K562 (cell line): ENCODE data around the gene ITGAE. TPM values are rescaled to one million over a fixed set of nuclear protein-coding genes. Genes with fewer than 3 reads are reported as not detected.

ENCODE experiments used
- EP400 ChIP-seq: fragments of 450-650 bp; IDR thresholded peaks from 2 replicates; pipeline ENCODE4 v1.6.1; 2017; ENCODE audit warnings: antibody characterized with exemption, mild to moderate bottlenecking, moderate library complexity
- HNRNPK ChIP-seq: fragments of 200-400 bp; formaldehyde crosslinking; IDR thresholded peaks from one replicate; pipeline ENCODE4 v1.6.1; 2018; ENCODE audit warnings: mild to moderate bottlenecking, low read depth, low read length; ENCODE audit not compliant: poor library complexity, severe bottlenecking
- KDM5B ChIP-seq: fragments of 200-600 bp; sonication (generic); IDR thresholded peaks from 2 replicates; pipeline ENCODE4 v1.6.1; 2012; ENCODE audit warnings: low read depth, mild to moderate bottlenecking, moderate library complexity, low read length, control low read depth, inconsistent platforms; ENCODE audit not compliant: insufficient replicate concordance
- TAL1 ChIP-seq: fragments of 450-650 bp; IDR thresholded peaks from 2 replicates; pipeline ENCODE4 v1.6.1; 2016; ENCODE audit warnings: mild to moderate bottlenecking
- TCFL5 ChIP-seq: fragments of 250-450 bp; sonication (Bioruptor Pico); conservative IDR thresholded peaks from 2 replicates; pipeline ENCODE4 v1.6.1; 2021; ENCODE audit warnings: mild to moderate bottlenecking, moderate library complexity, matching md5 sums
- ZBTB11 ChIP-seq, 3 experiments: fragments of 200-800 bp in 1 of 3; fragments of 250-450 bp in 1 of 3; fragments of 450-650 bp in 1 of 3; sonication (Bioruptor Pico) in 1 of 3; sonication (Bioruptor generic) in 1 of 3; formaldehyde crosslinking in 1 of 3; IDR thresholded peaks; 2 replicates each; pipeline versions ENCODE4 v1.6.1 to v1.8.0; 2016 to 2022; ENCODE audit warnings: mild to moderate bottlenecking in 2 of 3, missing genetic modification characterization in 2 of 3, missing compliant biosample characterization in 1 of 3, moderate library complexity in 1 of 3
- ZNF589 ChIP-seq: fragments of 200-800 bp; sonication (Bioruptor generic); IDR thresholded peaks from 2 replicates; pipeline ENCODE4 v1.6.1; 2016; ENCODE audit warnings: low read depth, missing genetic modification characterization, missing compliant biosample characterization
- polyA plus RNA-seq, 8 experiments: library from polyadenylated mRNA; depleted of rRNA in 4 of 8; stranded (reverse) in 5 of 8; unstranded in 3 of 8; fragments of >200 nt; fragmentation: Nextera tagmentation in 2 of 8; fragmentation: Illumina TruSeq in 1 of 8; extraction: Ambion mirVana in 2 of 8; extraction: Trizol in 1 of 8; gene quantifications; 2 replicates each; pipeline versions ENCODE4 v1.2.1 to v1.2.3, GENCODE V29; 2011 to 2014; ENCODE audit warnings: inconsistent platforms in 1 of 8, missing spikeins in 1 of 8
- total RNA-seq, 7 experiments: library from RNA; depleted of rRNA in 6 of 7; stranded (reverse); fragments of >200 nt in 6 of 7; fragmentation: Illumina TruSeq in 2 of 7; extraction: Trizol in 2 of 7; gene quantifications; 2 replicates each; pipeline versions ENCODE4 v1.2.1 to v1.2.3, GENCODE V29; 2011 to 2021; ENCODE audit warnings: low replicate concordance in 1 of 7
- TF ChIP-seq, protein P1 (sequence below): fragments of 450-650 bp; IDR thresholded peaks from 2 replicates; pipeline ENCODE4 v1.6.1; 2016; ENCODE audit warnings: mild to moderate bottlenecking, moderate library complexity
- TF ChIP-seq, protein P2 (sequence below): IDR thresholded peaks from 2 replicates; pipeline ENCODE4 v1.6.1; 2014; ENCODE audit warnings: antibody characterized with exemption

ITGAE gene
- total and polyA plus RNA-seq, 9 of the 15 experiments (the other 6 are each of a cell fraction or from before 2014, with no cell fraction given): 14.8 to 160 (median 27.0) TPM

GRCh38 chr17:3845621-3846436 is 44.8 kb upstream of the ITGAE start, which contains the start of gene NCBP3 (continued):
- TF ChIP-seq ZNF589 (CRISPR knock-in tag) (no peak; the same call in 1 of the 2 replicates), HNRNPK (peak; percentile 79), TCFL5 (no peak), ZBTB11 (CRISPR knock-in tag; IDR thresholded peaks at IDR 0.05) (no peak), KDM5B (peak; percentile 88), EP400 (no peak; the same call in 1 of the 2 replicates), TAL1 (no peak)
- TF ChIP-seq, protein P1, sequence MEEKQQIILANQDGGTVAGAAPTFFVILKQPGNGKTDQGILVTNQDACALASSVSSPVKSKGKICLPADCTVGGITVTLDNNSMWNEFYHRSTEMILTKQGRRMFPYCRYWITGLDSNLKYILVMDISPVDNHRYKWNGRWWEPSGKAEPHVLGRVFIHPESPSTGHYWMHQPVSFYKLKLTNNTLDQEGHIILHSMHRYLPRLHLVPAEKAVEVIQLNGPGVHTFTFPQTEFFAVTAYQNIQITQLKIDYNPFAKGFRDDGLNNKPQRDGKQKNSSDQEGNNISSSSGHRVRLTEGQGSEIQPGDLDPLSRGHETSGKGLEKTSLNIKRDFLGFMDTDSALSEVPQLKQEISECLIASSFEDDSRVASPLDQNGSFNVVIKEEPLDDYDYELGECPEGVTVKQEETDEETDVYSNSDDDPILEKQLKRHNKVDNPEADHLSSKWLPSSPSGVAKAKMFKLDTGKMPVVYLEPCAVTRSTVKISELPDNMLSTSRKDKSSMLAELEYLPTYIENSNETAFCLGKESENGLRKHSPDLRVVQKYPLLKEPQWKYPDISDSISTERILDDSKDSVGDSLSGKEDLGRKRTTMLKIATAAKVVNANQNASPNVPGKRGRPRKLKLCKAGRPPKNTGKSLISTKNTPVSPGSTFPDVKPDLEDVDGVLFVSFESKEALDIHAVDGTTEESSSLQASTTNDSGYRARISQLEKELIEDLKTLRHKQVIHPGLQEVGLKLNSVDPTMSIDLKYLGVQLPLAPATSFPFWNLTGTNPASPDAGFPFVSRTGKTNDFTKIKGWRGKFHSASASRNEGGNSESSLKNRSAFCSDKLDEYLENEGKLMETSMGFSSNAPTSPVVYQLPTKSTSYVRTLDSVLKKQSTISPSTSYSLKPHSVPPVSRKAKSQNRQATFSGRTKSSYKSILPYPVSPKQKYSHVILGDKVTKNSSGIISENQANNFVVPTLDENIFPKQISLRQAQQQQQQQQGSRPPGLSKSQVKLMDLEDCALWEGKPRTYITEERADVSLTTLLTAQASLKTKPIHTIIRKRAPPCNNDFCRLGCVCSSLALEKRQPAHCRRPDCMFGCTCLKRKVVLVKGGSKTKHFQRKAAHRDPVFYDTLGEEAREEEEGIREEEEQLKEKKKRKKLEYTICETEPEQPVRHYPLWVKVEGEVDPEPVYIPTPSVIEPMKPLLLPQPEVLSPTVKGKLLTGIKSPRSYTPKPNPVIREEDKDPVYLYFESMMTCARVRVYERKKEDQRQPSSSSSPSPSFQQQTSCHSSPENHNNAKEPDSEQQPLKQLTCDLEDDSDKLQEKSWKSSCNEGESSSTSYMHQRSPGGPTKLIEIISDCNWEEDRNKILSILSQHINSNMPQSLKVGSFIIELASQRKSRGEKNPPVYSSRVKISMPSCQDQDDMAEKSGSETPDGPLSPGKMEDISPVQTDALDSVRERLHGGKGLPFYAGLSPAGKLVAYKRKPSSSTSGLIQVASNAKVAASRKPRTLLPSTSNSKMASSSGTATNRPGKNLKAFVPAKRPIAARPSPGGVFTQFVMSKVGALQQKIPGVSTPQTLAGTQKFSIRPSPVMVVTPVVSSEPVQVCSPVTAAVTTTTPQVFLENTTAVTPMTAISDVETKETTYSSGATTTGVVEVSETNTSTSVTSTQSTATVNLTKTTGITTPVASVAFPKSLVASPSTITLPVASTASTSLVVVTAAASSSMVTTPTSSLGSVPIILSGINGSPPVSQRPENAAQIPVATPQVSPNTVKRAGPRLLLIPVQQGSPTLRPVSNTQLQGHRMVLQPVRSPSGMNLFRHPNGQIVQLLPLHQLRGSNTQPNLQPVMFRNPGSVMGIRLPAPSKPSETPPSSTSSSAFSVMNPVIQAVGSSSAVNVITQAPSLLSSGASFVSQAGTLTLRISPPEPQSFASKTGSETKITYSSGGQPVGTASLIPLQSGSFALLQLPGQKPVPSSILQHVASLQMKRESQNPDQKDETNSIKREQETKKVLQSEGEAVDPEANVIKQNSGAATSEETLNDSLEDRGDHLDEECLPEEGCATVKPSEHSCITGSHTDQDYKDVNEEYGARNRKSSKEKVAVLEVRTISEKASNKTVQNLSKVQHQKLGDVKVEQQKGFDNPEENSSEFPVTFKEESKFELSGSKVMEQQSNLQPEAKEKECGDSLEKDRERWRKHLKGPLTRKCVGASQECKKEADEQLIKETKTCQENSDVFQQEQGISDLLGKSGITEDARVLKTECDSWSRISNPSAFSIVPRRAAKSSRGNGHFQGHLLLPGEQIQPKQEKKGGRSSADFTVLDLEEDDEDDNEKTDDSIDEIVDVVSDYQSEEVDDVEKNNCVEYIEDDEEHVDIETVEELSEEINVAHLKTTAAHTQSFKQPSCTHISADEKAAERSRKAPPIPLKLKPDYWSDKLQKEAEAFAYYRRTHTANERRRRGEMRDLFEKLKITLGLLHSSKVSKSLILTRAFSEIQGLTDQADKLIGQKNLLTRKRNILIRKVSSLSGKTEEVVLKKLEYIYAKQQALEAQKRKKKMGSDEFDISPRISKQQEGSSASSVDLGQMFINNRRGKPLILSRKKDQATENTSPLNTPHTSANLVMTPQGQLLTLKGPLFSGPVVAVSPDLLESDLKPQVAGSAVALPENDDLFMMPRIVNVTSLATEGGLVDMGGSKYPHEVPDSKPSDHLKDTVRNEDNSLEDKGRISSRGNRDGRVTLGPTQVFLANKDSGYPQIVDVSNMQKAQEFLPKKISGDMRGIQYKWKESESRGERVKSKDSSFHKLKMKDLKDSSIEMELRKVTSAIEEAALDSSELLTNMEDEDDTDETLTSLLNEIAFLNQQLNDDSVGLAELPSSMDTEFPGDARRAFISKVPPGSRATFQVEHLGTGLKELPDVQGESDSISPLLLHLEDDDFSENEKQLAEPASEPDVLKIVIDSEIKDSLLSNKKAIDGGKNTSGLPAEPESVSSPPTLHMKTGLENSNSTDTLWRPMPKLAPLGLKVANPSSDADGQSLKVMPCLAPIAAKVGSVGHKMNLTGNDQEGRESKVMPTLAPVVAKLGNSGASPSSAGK: no peak
- TF ChIP-seq, protein P2, sequence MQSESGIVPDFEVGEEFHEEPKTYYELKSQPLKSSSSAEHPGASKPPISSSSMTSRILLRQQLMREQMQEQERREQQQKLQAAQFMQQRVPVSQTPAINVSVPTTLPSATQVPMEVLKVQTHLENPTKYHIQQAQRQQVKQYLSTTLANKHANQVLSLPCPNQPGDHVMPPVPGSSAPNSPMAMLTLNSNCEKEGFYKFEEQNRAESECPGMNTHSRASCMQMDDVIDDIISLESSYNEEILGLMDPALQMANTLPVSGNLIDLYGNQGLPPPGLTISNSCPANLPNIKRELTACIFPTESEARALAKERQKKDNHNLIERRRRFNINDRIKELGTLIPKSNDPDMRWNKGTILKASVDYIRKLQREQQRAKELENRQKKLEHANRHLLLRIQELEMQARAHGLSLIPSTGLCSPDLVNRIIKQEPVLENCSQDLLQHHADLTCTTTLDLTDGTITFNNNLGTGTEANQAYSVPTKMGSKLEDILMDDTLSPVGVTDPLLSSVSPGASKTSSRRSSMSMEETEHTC: no peak
